Esophagus mucosa (tissue), 1 donor: Measurements from ENCODE around the gene NEU2. TPM values are rescaled to one million over a fixed set of nuclear protein-coding genes. Genes with fewer than 3 reads are reported as not detected.
A peak's percentile ranks its signal among the peaks of the same experiment; 100 is the strongest.
"Not testable (repeated sequence)": the region's sequence is repeated elsewhere in the genome, so short reads cannot be mapped to it uniquely, and the experiment has no call there.

ENCODE experiments used
- ATAC-seq: fragments of 200-7000 bp; cut with Tn5 transposase; one replicate; pipeline ENCODE4 v1.9.1; 2020
- total RNA-seq: library from RNA; stranded (reverse); gene quantifications from one replicate; pipeline ENCODE4 v1.2.4, GENCODE V29; 2023
- donor health status: DM: yes; HTN: yes; CAD: no.

NEU2 gene
- total RNA-seq, 1 donor from 2014 or later: not detected

DNA sequence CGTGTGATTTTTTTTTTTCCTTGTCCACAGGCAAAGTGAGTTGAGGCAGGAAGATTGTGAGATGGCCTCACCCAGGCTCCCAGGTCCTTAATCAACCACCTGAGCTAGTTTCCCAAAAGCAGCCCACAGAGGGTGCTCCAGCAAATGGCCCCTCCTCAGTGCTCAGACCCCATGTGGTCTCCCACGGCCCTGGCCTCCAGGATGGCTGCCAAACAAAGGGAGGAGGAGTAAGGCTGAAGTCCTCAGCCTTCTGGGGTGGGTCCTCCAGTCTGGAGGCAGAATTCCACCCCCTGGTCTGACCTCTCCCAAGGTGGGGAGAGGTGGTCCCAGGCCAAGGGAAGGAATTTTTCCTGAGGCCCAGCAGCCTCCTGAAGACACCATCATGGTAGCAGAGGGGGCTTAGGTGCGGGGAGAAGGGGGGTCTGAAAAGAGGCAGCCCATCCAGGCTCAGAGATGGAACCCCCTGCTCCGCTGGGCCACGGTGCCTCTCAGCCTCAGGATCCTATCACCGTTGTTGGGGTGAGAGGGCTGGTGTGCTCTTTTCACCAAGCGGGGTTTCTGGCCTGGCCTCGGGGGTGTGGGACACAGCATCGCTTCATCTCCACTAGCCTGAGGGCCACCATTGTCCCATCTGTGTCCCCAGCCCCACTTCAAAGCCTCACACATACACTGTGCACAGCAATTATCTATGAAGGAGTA is 21.8 kb upstream of the NEU2 start:
- no peak for ATAC-seq

DNA sequence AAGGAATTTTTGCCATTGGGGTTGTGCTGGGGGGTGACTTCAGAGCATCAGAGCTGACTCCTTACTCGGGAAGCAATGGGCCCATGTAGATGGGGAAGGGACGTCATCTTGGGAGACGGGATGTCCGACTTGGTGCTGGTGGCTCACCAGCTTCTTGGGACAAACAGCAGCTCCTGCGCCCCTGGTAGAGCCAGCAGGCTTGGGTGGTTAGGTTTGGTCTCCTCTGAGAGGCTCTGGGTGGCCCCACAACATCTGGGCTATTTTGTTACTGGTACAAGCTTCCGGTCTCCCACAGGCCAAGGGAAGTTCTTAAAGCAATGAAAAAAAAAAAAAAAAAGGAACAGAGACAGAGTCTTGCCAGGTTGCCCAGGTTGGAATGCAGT is 21.2 kb upstream of the NEU2 start:
- ATAC-seq: no peak

DNA sequence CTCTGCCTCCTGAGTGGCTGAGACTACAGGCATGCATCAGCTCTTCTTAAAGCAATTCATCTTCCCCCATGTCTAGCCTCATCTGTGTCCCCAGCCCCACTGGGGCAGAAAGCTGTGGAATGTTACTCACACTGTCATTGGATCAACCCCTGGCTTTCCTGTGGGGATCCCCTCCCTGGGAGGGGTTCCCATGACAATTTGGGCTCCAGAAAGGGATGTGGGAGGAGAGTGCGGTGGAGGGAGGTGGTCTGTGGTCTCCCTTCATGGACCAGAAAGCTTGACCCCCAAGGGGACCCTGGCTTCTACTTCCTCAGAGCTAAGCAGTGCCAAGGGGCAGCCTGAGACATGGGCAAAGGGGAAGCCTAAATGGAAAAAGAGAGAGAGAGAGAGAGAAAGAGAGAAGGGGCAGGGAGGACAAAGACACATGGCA is 20.8 kb upstream of the NEU2 start:
- no peak for ATAC-seq

DNA sequence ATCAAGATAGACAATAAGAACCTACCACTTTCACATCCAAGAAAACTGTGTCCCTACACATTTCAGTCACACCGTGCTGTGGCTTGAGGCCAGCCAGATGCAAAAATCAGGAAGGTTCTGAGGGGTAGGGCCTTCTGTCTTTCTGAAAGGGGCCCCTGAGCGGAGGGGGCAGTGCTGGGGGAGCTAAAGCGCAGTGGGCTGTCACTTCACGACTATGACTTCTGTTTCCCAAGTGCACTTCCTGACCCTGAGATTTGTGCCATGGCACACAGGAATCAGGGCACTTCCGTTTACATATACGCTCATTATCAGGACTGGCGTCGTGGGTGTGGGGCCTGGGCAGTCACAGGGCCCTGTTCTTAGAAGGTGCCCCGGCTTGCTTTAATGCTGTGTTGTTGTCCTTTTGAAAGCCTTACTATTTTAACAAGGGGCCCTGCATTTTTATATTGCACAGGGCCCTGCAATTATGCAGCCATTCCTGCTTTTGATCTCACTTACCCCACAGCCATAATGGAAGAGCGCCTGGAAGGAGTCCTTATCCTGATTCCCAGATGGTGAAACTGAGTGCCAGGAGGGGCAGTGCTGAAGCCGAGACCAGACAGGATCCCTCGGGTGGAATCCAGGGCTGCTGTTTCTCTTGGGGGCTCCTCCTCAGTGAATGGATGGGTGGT is 20.0 kb upstream of the NEU2 start:
- ATAC-seq: no peak

DNA sequence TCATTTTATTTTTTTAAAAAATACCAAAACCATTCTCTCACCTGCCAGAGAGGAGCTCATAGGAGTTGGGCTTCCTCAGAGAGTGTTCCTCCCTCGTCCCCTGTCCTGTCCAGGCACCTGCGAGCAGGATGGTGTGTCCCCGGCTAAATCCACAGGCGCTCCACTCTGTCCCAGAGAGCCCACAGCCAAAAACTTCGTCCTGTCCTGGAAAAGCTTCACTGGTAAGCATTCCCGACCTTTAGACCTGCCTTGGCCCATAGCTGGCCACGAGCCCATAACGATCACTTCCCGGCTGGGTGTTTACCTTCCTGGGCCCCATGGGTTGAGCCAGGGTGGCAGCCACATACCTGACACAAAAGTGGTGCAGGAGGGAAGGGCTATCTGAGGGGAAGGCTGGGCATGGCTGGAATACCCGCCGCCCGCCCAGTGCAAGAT is 19.4 kb upstream of the NEU2 start, which contains the start of gene NGEF:
Gene NGEF (minus strand): TSS at position 230 of the 435 bp plus-strand sequence. CDS start 38,366 bp downstream, outside the sequence.
- ATAC-seq: no peak

DNA sequence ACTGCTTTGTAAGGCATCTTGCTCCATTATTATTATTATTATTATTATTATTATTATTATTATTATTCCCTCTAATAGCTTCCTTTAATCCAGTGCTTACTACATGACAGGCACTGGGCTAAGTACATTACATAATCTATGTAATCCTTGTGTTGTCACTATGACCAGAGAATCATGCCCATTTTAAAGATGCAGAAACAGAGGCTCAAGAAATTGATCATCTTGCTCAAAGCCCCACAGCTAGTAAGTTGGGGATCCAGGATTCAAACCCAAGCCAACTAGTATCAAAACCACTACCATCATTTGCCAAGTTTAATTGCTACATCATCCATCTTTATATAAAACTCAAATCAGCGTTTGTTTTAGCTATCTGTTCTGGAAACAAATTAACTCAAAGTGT is 18.8 kb upstream of the NEU2 start:
- ATAC-seq: no peak

DNA sequence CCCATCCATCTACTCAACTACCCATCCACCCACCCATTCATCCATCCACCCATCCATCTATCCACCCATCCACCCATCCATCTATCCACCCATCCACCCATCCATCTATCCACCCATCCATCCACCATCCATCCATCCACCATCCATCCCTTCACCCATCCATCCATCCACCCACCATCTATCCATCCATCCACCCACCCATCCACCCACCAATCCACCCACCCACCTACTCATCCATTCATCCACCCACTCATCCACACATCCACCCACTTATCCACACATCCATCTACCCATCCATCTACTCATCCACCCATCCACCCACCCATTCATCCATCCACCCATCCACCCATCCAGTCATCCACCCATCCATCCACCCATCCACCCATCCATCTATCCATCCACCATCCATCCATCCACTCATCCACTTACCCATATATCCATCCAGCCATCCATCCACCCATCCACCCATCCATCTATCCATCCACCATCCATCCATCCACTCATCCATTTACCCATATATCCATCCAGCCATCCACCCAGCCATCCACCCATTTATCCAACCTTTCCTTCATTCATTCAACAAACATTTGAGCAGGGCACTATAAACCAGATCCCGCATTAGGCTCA is 17.3 kb upstream of the NEU2 start:
- no peak for ATAC-seq

DNA sequence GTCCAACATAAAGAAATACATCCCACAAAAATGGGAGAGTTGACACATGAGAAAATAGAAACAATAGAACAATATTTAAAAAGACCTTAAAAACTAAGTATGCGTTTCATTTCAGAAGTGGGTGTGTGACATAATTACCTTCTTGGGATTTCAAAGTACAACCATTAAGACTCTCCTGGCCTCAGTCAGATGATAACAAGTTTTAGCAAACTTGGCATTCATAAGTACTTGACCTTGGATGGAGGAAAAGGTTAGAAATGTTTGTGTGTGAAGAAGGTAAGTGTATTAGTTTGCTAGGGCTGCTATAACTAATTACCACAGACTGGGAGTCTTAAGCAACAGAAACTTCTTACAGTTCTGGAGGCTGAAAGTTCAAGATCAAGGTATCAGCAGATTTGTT is 14.5 kb upstream of the NEU2 start:
- ATAC-seq: no peak

DNA sequence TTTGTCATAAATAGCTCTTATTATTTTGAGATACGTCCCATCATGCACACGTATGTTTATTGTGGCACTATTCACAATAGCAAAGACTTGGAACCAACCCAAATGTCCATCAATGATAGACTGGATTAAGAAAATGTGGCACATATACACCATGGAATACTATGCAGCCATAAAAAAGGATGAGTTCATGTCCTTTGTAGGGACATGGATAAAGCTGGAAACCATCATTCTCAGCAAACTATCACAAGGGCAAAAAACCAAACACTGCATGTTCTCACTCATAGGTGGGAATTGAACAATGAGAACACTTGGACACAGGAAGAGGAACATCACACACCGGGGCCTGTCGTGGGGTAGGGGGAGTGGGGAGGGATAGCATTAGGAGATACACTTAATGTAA is 12.9 kb upstream of the NEU2 start:
- ATAC-seq: not testable (repeated sequence)

DNA sequence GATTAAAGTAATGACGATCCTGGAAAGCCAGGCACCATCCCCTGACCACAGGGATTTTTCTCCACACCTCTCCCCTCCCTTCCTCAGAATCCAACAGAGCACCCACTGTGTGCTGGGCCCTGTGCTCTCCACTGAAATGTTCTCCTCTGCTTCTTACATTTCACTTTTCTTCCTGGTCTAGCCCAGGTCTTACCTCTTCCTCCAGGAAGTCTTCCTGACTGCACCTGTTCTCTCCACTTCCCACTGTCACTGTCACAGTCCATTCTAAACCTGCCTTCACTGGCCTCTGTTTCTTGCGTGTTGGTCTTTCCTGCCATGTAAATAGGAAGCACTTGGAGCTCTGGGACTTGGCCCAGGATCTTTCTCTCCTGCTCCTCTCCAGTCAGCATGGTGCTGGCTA is 12.0 kb upstream of the NEU2 start:
- ATAC-seq: no peak

DNA sequence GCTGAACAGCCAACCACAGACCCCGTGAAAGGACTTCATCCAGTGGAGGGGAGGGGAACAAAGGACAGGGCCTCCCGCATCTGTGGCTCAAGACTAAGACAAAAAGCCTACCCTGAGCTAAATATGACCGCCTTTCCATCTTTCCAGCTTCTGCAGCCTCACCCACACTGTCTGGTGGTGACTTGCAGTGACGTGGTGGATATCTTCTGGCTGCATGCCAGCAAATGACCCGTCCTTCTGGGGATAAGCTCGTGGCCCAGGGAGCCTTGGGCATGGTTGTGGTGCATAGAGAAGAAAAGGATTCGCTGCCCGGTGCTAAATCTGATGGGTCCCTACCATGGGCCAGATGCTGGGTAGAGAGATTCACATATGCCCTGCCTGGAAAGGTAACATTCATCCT is 10.7 kb upstream of the NEU2 start:
- ATAC-seq: peak; percentile 15

DNA sequence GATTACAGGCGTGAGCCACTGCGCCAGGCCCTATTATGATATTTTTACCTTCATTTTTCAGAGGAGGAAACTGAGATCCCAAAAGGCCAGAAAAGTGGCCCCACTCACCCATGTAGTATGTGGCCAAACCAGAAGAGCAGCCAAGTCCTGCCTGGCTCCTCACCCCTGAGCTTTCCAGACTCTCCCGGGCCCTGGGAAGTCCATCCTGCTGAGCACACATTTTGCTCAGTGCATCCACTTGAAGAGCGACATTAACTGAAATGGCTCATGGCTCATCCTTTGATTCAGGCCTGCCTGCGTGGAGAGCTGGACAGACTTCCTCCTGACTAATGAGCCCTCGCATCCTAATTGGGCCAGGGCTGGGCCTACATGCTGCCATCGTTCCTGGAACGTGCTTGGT is 9.9 kb upstream of the NEU2 start:
- peak; percentile 88 for ATAC-seq

DNA sequence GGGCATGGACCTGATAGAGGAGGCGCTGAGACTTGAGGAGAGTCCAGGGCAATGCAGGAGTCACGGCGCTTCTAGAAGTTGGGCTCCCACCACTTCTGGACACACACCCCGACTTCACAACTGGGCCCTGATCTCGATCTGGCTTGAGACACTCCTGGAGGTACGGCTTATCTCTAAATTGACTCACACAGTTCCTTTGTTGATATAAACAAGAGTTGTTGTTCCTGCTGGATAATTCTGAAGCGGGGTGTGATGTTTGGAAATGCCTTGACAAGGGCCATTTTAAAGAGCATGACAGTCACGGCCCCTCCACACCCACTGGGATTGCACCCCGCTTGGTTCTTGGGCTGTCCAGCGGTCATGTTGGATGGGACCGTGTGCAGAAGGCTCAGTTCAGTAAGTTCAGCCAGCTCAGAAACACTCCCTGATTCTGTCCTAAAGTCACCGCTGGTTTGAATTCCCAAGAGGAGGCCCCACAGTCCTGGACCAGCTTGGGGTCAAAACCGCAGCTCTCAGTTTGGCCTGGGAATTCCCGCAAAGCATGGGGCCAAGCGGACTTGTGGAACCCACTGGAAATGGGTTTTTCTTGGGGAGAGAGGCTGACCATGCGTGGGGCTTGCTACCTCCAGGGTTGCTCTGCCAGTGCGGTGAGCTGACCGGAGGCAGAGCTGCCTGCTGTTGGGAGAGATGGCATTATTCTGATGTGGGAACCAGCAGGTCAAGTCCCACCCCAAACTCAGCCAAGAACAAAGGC is 9.3 kb upstream of the NEU2 start:
- ATAC-seq: no peak

DNA sequence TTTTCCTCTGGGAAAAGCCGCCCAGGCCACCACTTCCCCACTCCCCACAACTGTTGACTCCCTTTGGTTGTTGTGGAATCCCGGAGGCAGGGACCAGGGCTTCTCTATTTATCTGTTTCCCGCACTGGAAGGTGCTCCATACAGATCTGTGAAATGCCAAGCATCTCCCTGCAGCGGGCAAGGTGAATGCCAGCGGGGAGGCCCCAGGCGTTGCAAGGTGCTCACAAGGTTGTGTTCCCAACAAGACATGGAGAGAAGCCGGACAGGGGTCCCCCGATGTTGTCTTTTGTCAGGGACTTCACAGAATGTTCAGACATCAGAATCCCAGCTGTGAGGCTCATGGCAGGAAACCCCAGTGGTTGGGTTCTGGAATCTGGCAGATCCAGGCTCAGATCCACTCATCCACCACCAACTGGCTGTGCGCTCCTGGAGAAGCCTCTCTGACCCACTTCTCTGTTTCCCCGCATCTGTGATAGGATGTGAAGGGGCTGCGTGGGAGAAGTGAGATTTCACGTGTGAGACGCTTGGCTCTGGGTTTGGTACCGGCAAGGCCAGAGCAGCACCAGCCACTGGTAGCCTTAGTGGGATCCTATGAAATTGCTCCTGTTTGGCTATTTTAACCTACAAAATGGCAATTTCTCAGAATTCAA is 8.6 kb upstream of the NEU2 start:
- ATAC-seq: no peak

DNA sequence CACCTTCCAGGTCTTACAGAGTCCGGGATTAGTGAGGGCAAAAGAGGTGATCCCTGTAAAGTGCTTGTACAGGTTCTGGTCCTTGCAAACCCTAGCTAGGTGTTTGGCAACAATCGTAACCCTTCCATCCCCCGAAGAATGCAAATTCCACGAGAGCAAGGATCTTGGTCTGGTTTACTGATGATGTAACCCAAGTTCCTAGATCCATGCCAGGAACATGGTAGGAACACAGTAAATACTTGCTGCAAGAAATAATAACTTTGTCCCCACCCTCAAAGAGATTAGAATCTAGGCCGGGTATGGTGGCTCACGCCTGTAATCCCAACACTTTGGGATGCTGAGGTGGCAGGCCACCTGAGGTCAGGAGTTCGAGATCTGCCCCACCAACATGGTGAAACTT is 6.8 kb upstream of the NEU2 start:
- no peak for ATAC-seq

DNA sequence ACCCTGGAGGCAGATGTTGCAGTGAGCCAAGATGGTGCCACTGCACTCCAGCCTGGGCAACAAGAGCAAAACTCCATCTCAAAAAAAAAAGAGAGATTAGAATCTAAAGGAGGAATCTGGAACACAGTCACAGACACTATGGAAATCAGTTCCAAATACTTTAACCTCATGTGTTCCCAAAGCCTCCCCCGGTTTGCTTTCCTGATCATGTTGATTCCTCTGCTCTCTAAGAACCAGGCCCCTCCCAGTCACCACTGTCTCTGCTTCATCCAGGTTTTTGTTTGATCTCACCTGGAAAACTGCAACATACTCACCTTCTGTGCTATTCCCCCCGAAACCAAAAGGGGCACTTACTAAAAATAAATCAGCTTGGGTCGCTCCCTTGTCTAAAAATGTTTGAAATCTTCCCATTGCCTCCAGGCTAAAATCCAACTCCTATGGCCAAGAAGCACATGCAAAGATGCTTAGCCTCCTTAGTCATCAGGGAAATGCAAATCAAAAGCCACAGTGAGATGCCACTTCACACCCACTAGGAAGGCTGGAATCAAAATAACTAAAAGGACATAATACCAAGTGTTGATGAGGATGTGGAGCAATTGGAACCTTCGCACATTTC is 6.2 kb upstream of the NEU2 start:
- no peak for ATAC-seq

DNA sequence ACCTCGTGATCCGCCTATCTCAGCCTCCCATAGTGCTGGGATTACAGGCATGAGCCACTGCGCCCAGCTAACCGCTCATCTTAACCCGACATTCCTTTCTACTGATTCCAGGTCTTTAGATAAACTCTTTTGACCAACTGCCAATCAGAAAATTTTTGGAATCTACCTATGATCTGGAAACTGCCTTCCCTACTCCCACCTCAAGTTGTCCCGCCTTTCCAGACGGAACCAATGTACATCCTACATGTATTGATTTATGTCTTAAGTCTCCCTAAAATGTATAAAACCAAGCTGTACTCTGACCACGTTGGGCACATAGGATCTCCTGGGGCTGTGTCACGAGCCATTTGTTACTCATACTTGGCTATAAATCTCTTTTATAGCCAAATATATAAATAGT is 3.2 kb upstream of the NEU2 start:
- ATAC-seq: no peak

DNA sequence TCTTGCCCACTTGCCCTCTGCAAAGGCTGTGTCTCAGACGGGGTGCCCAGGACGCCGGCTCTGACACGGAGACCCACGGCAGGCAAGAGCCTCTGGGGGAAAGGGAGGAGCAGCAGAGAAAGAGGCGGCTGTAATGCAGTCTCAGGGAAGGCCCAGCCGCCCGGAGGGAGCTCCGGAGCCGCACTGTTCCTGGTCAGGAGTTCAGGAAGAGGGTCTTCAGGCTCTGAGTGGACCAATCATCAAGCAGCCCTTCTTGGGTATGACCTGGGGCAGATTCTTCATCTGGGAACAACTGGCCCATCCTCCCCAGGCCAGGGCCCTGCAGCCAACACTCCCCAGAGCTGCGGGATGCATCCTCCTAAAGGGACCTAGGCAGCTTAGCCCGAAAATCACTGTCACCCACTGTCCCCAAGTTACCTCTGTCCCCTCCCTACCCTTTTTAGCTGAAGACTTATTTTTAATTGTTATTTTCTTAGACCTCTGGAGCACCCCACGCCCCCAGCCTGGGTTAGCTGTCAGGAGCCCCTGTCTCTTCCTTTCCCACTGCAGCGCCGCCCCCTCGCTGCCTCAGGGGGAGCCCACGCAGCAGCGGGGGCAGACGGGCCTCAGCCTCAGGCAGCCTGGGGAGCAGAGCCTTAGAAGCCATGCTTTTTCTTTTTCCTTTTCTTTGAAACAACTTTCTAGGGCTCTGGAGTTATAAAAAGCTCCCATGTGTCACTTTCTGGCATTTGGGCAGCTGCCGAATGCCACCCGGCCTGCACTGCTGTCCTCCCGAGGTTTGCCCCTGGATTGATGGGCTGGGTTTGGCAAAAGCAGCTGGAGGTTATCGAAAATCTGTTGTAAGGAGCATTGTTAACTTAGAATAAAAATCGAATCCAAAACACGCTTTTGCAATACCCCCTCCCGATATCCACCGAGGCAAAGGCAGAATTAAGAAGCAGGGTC is 644 bp upstream of the NEU2 start:
- ATAC-seq: no peak

DNA sequence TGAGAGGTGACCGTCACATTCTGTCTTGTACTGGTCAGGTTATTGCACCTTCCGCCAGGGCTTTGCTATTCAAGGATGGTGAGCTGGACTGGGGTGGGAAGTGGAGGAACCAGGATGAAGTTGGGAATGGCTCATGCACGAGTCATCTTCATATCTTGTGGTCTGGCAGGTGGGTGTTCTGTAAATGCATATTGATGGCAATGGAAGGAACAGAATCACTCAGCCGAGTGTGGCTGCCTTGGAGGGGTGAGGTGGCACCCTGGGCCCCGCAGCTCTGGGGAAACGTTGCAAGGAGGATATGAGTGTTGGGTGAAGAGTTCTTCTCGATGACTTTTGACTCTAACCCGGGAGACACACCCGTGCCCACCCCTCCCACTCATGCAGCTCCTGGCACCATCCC is 1.2 kb downstream of the NEU2 start:
- no peak for ATAC-seq

DNA sequence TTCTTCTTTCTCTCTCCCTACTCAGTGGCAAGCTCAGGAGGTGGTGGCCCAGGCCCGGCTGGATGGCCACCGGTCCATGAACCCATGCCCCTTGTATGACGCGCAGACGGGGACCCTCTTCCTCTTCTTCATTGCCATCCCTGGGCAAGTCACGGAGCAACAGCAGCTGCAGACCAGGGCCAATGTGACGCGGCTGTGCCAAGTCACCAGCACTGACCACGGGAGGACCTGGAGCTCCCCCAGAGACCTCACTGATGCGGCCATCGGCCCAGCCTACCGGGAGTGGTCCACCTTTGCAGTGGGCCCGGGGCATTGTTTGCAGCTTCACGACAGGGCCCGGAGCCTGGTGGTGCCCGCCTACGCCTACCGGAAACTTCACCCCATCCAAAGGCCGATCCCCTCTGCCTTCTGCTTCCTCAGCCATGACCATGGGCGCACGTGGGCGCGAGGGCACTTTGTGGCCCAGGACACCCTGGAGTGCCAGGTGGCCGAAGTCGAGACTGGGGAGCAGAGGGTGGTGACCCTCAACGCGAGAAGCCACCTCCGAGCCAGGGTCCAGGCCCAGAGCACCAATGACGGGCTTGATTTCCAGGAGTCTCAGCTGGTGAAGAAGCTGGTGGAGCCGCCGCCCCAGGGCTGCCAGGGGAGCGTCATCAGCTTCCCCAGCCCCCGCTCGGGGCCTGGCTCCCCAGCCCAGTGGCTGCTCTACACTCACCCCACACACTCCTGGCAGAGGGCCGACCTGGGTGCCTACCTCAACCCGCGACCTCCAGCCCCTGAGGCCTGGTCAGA is 1.8 kb downstream of the NEU2 start:
- no peak for ATAC-seq
